ENCODE data around the gene CDKAL1.

DNA sequence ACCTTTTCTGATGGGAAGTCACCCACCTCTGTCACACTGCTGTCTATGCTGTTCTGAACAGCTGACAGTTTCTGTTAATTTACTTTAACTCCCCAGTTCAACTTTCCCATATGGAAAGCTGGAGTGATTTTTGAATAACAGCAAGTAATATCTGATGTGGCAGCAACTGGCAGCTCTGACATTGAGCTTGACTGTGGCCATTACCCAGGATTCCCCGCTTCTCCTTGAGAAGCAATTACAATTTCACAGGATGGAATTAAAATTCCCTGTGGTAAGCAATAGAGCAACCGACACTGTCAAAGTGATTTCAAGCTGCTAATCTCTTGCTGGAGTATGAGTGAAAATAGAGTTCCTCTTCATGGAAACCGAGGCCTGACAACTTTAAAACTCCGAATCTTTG, 711.2 kb downstream of the CDKAL1 start:
- TF ChIP-seq, protein P1, sequence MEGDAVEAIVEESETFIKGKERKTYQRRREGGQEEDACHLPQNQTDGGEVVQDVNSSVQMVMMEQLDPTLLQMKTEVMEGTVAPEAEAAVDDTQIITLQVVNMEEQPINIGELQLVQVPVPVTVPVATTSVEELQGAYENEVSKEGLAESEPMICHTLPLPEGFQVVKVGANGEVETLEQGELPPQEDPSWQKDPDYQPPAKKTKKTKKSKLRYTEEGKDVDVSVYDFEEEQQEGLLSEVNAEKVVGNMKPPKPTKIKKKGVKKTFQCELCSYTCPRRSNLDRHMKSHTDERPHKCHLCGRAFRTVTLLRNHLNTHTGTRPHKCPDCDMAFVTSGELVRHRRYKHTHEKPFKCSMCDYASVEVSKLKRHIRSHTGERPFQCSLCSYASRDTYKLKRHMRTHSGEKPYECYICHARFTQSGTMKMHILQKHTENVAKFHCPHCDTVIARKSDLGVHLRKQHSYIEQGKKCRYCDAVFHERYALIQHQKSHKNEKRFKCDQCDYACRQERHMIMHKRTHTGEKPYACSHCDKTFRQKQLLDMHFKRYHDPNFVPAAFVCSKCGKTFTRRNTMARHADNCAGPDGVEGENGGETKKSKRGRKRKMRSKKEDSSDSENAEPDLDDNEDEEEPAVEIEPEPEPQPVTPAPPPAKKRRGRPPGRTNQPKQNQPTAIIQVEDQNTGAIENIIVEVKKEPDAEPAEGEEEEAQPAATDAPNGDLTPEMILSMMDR (IDR thresholded peaks at IDR 0.05; ENCODE audit: extremely low read depth in 1 of 2, insufficient read depth in 1 of 2, low read depth in 1 of 2, low read length in 2 of 2), result no peak
- TF ChIP-seq EZH2 (IDR thresholded peaks at IDR 0.05; ENCODE audit: borderline replicate concordance, low read depth, low read length, severe bottlenecking) (no peak), POLR2A (IDR thresholded peaks at IDR 0.05; ENCODE audit: low read depth, low read length) (no peak), POLR2AphosphoS5 (IDR thresholded peaks at IDR 0.05; ENCODE audit: insufficient read depth, low read depth, low read length) (no peak), MAX (IDR thresholded peaks at IDR 0.05; ENCODE audit: insufficient read depth, insufficient read length) (no peak), FOS (IDR thresholded peaks at IDR 0.05; ENCODE audit: borderline replicate concordance, insufficient read depth, low read length) (no peak), JUN (IDR thresholded peaks at IDR 0.05; ENCODE audit: borderline replicate concordance, insufficient read depth, insufficient read length, low read depth) (no peak), GATA2 (IDR thresholded peaks at IDR 0.05; ENCODE audit: insufficient read depth, insufficient read length, low read depth, low read length) (no peak), MYC (IDR thresholded peaks at IDR 0.05; ENCODE audit: low read depth, low read length) (no peak)
